Measurements from ENCODE around the gene DENND4A. TPM values are rescaled to one million over a fixed set of nuclear protein-coding genes. Genes with fewer than 3 reads are reported as not detected.

The DENND4A gene
- total RNA-seq, 1 experiment from 2014 or later, result 16.9 TPM

DNA sequence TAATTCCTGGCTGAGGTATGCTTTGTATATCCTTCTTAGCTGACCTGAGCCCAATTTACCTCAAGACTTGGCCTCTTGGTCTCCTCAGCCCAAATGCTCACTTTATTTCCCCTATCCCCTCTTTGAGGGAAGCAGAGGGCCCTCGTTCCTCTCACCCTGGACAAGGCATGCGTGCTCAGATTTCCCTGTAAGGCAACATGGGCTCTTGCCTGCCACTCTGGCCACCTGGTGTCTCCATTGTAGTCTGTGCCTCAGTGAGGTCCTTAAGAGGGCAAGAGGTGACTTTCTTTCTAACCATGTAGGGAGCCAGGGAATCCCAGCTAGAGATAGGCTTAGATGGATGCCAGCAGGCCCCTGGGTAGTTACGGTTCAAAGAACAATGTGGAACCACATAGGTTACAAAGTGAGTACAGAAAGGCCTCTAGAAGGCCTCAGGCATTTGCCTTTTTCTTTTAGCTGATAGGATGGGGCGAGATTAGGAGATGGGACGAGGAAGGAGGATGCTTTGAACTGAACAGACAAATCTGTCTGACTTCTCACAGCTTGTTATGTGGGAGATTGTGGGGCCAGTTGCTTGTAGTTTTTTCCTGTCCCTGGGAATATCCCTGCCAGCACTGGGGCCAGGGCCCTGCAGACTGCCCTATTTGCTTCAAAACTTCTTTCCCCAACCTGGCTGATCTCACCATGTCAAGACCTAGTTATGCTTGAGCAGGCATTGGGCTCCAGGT, 180.0 kb downstream of the DENND4A start:
- ChIA-PET CTCF (interaction anchor here (0.6 to 1.8 kb wide), 11 partner anchors 10 to 258 kb away, joined by 3 to 5 read pairs (median 4); partner anchors contain the start of gene SLC24A1), POLR2A (interaction anchor here (0.8 to 4.2 kb wide), 12 partner anchors 10 to 258 kb away, joined by 3 to 51 read pairs (median 8); partner anchors contain the start of genes DENND4A, DPP8 and RAB11A)
- H3K4me1 Mint-ChIP-seq (ENCODE audit: insufficient read depth, unreplicated experiment), result peaks cover 15% of the 10 kb centered on the region
- no peak for DNase-seq (ENCODE audit: unreplicated experiment)
- H3K36me3 Mint-ChIP-seq (ENCODE audit: insufficient read depth, unreplicated experiment), result peaks cover 3% of the 10 kb centered on the region
- intact Hi-C loops (cut with micrococcal nuclease), result loop anchor here (1.0 kb wide), 1 partner anchor 257 kb away; the partner anchor contains the start of gene RAB11A
- TF ChIP-seq, protein P1, sequence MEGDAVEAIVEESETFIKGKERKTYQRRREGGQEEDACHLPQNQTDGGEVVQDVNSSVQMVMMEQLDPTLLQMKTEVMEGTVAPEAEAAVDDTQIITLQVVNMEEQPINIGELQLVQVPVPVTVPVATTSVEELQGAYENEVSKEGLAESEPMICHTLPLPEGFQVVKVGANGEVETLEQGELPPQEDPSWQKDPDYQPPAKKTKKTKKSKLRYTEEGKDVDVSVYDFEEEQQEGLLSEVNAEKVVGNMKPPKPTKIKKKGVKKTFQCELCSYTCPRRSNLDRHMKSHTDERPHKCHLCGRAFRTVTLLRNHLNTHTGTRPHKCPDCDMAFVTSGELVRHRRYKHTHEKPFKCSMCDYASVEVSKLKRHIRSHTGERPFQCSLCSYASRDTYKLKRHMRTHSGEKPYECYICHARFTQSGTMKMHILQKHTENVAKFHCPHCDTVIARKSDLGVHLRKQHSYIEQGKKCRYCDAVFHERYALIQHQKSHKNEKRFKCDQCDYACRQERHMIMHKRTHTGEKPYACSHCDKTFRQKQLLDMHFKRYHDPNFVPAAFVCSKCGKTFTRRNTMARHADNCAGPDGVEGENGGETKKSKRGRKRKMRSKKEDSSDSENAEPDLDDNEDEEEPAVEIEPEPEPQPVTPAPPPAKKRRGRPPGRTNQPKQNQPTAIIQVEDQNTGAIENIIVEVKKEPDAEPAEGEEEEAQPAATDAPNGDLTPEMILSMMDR (IDR thresholded peaks at IDR 0.05; ENCODE audit: unreplicated experiment), result no peak
- peak overlapping the region; percentile 96 for H3K27ac Mint-ChIP-seq (ENCODE audit: low read depth, unreplicated experiment)
- H3K9me3 Mint-ChIP-seq (ENCODE audit: unreplicated experiment), result no peaks in the 10 kb centered on the region
- H3K4me3 Mint-ChIP-seq (ENCODE audit: unreplicated experiment), result peak overlapping the region; percentile 89
- H3K27me3 Mint-ChIP-seq (ENCODE audit: insufficient read depth, unreplicated experiment), result no peaks in the 10 kb centered on the region
- no TSS peak for BruUV-seq (replicated peaks)

DNA sequence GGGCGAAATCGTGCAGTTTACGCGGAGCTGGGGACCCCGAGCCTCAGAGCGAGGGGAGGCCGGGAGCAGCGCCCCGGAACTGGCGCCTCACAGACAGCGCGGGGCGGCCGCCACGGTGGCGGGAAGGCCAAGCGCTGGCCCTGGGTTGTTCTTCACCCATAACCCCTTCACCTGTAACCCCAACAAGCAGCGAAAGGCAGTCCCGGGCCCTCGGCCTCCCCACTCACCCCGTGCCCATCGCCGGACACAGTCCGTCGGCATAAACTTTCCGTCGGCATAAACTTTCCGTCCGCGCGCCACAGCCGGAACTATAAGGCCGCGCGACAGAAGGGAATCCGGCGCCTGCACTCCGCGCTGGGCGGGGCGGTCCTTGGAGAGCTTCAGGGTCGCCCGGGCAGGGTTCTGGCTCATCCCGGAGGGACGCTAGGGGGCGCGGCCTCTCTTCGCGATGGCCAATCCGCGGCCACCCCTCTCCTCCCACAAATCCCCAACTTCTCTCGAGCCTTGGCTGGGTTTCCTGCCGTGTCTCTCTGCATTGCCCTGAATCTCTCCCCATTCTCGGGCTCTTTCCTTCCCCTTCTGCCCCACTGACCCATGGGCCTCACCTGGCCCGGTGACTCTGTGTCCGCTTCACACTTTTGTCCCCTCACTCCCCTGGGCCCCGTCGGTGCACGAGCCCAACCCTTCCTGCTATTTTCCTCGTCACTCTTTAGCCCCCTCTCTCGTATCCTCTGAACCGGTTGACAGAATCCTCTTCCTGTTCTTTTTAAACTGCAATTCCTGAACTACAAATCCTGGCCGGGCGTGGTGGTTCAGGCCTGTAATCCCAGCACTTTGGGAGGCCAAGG, 181.0 kb downstream of the DENND4A start, which contains the start of gene INTS14:
Gene INTS14, minus strand, starts transcription at position 261 of the 848 bp plus-strand sequence. CDS start 3,751 bp downstream, outside the sequence.
- TF ChIP-seq, protein P1 (IDR thresholded peaks at IDR 0.05; ENCODE audit: unreplicated experiment), result peak; percentile 39
- Mint-ChIP-seq H3K27ac (ENCODE audit: low read depth, unreplicated experiment) (peak within 1 kb of the TSS; percentile 96), H3K4me1 (ENCODE audit: insufficient read depth, unreplicated experiment) (peaks cover 15% of the 10 kb centered on the region), H3K9me3 (ENCODE audit: unreplicated experiment) (no peaks in the 10 kb centered on the region), H3K4me3 (ENCODE audit: unreplicated experiment) (peak within 1 kb of the TSS; percentile 89), H3K36me3 (ENCODE audit: insufficient read depth, unreplicated experiment) (peaks cover 5% of the 10 kb centered on the region), H3K27me3 (ENCODE audit: insufficient read depth, unreplicated experiment) (no peaks in the 10 kb centered on the region)
- intact Hi-C loops (cut with micrococcal nuclease), result loop anchor here (1.0 kb wide), 1 partner anchor 258 kb away; the partner anchor contains the start of gene RAB11A
- BruUV-seq (replicated peaks), result no TSS peak
- ChIA-PET POLR2A (interaction anchor here (0.6 to 4.2 kb wide), 44 partner anchors 9 to 1093 kb away, joined by 3 to 51 read pairs (median 4); partner anchors contain the start of genes CLPX, DENND4A, DPP8 and HACD3), CTCF (interaction anchor here (0.6 to 1.8 kb wide), 13 partner anchors 8 to 258 kb away, joined by 3 to 5 read pairs (median 3); partner anchors contain the start of gene SLC24A1)
- peak; percentile 96 for DNase-seq (ENCODE audit: unreplicated experiment)

Small RNA genes lying within 50 kb of the gene (microRNA-seq; reads per million reads assigned to microRNA genes)
- not detected for gene MIR4511

Other genes with a start within 250 kb of the DENND4A start
- 43.9 and 47.0 TPM in 2 replicates for gene INTS14, start 181.2 kb downstream of the DENND4A start, total RNA-seq (2022)
- 8.2 TPM in 2 replicates for gene SLC24A1, start 170.4 kb downstream of the DENND4A start, total RNA-seq (2022)
- 139 and 164 TPM in 2 replicates for gene RAB11A, start 77.2 kb upstream of the DENND4A start, total RNA-seq (2022)